Caco-2 (cell line): ENCODE measurements around the gene RFX4. TPM values are rescaled to one million over a fixed set of nuclear protein-coding genes. Genes with fewer than 3 reads are reported as not detected.

ENCODE experiments used
- BruUV-seq: library from RNA; stranded (reverse); fragments of 400-500 nt; replicated peaks from 2 replicates; lab custom pipeline; 2021; lab: Mats Ljungman, UMichigan
- CTCF ChIA-PET: fragments of 300-600 bp; sonication (Branson Sonifier 250); formaldehyde crosslinking; loops from one replicate; lab custom pipeline; 2022; ENCODE audit warnings: antibody characterized with exemption; lab: Charles Lee
- POLR2A ChIA-PET: fragments of 300-600 bp; sonication (Branson Sonifier 250); formaldehyde crosslinking; loops from one replicate; lab custom pipeline; 2022; ENCODE audit warnings: antibody characterized with exemption; lab: Charles Lee
- DNase-seq, 2 experiments: peaks; one replicate each; pipeline versions ENCODE4 v3.0.0 to v3.0.0-alpha.2; 2020 to 2022
- H3K27me3 ChIP-seq: replicated peaks from 2 replicates; pipeline ENCODE4 v1.6.0; 2011; ENCODE audit warnings: low read length; ENCODE audit not compliant: control insufficient read depth, insufficient read depth
- H3K36me3 ChIP-seq: 2 replicates; pipeline ENCODE4 v1.5.1; 2011; ENCODE audit warnings: low read length; ENCODE audit not compliant: control insufficient read depth, insufficient read depth
- H3K4me1 ChIP-seq: fragments of 250-450 bp; sonication (Bioruptor Pico); 2 replicates; pipeline ENCODE4 v1.5.1; 2020; ENCODE audit warnings: mild to moderate bottlenecking
- H3K4me3 ChIP-seq: 2 replicates; pipeline ENCODE4 v1.5.1; 2011; ENCODE audit warnings: low read depth, mild to moderate bottlenecking, control low read depth, low read length
- H3K9me3 ChIP-seq: fragments of 250-450 bp; sonication (Bioruptor Pico); 2 replicates; pipeline ENCODE4 v1.5.1; 2020; ENCODE audit warnings: mild to moderate bottlenecking, moderate library complexity
- H3K27ac Mint-ChIP-seq: one replicate; pipeline ENCODE4 v1.8.0; 2022; ENCODE audit warnings: mixed read lengths; ENCODE audit not compliant: unreplicated experiment
- H3K27me3 Mint-ChIP-seq: one replicate; pipeline ENCODE4 v1.8.0; 2022; ENCODE audit warnings: mixed read lengths; ENCODE audit not compliant: insufficient read depth, unreplicated experiment
- H3K36me3 Mint-ChIP-seq: one replicate; pipeline ENCODE4 v1.8.0; 2022; ENCODE audit warnings: mild to moderate bottlenecking, mixed read lengths; ENCODE audit not compliant: insufficient read depth, unreplicated experiment
- H3K4me1 Mint-ChIP-seq: one replicate; pipeline ENCODE4 v1.8.0; 2022; ENCODE audit warnings: low read depth, mixed read lengths; ENCODE audit not compliant: unreplicated experiment
- H3K4me3 Mint-ChIP-seq: one replicate; pipeline ENCODE4 v1.8.0; 2022; ENCODE audit warnings: mild to moderate bottlenecking, moderate library complexity, mixed read lengths; ENCODE audit not compliant: unreplicated experiment
- H3K9me3 Mint-ChIP-seq: one replicate; pipeline ENCODE4 v1.8.0; 2022; ENCODE audit warnings: mixed read lengths; ENCODE audit not compliant: unreplicated experiment
- intact Hi-C: fragments of 100-400 bp; cut with micrococcal nuclease; formaldehyde crosslinking; loops from one replicate; pipeline ENCODE4 v1.10.0; 2022; ENCODE audit not compliant: unreplicated experiment
- total RNA-seq: library from RNA; stranded (reverse); gene quantifications from 2 replicates; pipeline ENCODE4 v1.2.3, GENCODE V29; 2022
- TF ChIP-seq, protein P1 (sequence below), 2 experiments: fragments of 200-600 bp in 1 of 2; IDR thresholded peaks; 1 replicate in 1 of 2; 2 replicates in 1 of 2; pipeline versions ENCODE4 v1.5.1 to v1.8.0; 2011 to 2022; ENCODE audit warnings: antibody characterized with exemption in 1 of 2, control low read depth in 1 of 2, inconsistent platforms in 1 of 2, low read depth in 1 of 2, low read length in 1 of 2, mild to moderate bottlenecking in 1 of 2, moderate library complexity in 1 of 2; ENCODE audit not compliant: insufficient read depth in 1 of 2, severe bottlenecking in 1 of 2, unreplicated experiment in 1 of 2

RFX4 gene
- total RNA-seq, 1 experiment from 2014 or later: not detected

DNA sequence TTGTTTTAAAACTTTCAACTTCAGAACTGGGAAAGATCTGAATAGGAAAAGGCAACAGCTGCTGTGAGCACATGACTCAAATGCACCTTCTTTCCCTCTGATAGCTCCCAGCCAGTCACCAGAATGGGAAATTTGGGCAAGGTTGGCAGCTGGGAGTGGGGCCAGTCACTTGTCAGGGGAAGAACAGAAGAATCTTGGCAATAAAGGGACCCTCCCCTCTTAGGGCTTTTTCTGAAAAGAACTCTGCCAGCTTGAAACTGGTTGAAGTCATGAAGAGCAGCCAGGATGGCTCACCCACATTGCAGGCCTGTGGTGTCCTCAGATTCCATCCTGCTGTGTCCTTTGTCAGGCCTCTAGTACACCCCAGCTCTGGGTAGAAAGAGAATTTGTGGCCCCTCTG is 181.4 kb downstream of the RFX4 start:
- intact Hi-C loops: no loop called here

DNA sequence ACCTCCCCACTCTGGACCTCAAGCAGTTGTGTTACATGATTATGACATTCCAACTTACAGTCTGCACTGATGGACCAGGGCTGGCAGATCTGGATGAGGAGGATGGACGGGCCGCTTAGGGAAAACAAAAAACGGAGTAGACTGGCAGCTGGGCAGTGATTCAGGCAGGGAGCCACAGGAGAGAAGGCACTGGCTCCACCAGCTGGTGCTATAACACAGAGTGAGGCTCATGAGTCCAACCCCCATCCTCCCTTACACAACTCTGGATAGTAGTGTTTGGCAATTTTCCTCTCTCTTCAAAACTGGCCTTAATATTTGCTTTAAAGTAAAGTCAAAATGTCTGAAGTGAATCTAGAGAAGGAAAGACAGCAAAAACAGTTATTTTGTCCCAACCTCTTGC is 181.9 kb downstream of the RFX4 start:
- no peaks in the 10 kb centered on the region for H3K36me3 Mint-ChIP-seq

More for the DNA sequence above, 181.4 kb downstream of the RFX4 start:
- Histone ChIP-seq H3K4me3 (no peak overlapping the region), H3K27me3 (no peaks in the 10 kb centered on the region), H3K36me3 (no peaks in the 10 kb centered on the region), H3K4me1 (no peaks in the 10 kb centered on the region), H3K9me3 (no peaks in the 10 kb centered on the region)
- no peak for DNase-seq
- TF ChIP-seq, protein P1, sequence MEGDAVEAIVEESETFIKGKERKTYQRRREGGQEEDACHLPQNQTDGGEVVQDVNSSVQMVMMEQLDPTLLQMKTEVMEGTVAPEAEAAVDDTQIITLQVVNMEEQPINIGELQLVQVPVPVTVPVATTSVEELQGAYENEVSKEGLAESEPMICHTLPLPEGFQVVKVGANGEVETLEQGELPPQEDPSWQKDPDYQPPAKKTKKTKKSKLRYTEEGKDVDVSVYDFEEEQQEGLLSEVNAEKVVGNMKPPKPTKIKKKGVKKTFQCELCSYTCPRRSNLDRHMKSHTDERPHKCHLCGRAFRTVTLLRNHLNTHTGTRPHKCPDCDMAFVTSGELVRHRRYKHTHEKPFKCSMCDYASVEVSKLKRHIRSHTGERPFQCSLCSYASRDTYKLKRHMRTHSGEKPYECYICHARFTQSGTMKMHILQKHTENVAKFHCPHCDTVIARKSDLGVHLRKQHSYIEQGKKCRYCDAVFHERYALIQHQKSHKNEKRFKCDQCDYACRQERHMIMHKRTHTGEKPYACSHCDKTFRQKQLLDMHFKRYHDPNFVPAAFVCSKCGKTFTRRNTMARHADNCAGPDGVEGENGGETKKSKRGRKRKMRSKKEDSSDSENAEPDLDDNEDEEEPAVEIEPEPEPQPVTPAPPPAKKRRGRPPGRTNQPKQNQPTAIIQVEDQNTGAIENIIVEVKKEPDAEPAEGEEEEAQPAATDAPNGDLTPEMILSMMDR (IDR thresholded peaks at IDR 0.05; ENCODE audit: insufficient read depth in 1 of 2, low read depth in 1 of 2, low read length in 1 of 2, severe bottlenecking in 1 of 2, unreplicated experiment in 1 of 2): no peak
- no peaks in the 10 kb centered on the region for H3K36me3 Mint-ChIP-seq
- H3K4me3 Mint-ChIP-seq: no peak overlapping the region
- no peaks in the 10 kb centered on the region for H3K27me3 Mint-ChIP-seq
- BruUV-seq: no TSS peak
- H3K4me1 Mint-ChIP-seq: peaks cover under 1% of the 10 kb centered on the region
- ChIA-PET CTCF (no interaction called here), POLR2A (no interaction called here)
- H3K9me3 Mint-ChIP-seq: no peaks in the 10 kb centered on the region
- no peak overlapping the region for H3K27ac Mint-ChIP-seq

DNA sequence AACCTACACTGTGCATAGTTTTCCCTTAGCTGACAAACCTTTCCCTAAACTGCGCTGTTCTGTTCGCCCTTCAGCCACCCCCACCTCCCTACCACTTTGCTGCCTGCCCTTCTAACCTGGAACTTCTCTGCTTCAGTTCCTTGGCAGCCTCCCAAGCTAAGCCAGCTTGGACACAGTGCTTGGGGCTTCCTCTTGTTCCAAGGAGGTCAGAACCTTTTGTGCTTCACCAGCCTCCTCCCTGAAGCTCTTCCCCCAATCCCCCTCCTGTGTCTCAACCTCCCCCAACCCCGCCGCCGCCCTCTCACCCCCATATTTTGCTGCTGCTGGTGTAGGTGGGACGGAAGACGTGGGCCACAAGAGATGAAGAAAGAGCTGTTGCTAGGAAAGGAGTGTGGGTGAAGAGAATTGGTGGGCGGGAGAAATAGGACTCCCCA is 183.6 kb downstream of the RFX4 start:
- Mint-ChIP-seq H3K27me3 (no peaks in the 10 kb centered on the region), H3K4me1 (peaks cover 9% of the 10 kb centered on the region), H3K4me3 (no peak overlapping the region), H3K36me3 (no peaks in the 10 kb centered on the region), H3K9me3 (no peaks in the 10 kb centered on the region), H3K27ac (no peak overlapping the region)
- H3K4me1 ChIP-seq: peaks cover 6% of the 10 kb centered on the region; the same call in 1 of the 2 replicates
- intact Hi-C loops: no loop called here
- BruUV-seq: no TSS peak
- TF ChIP-seq, protein P1 (IDR thresholded peaks at IDR 0.05; ENCODE audit: insufficient read depth in 1 of 2, low read depth in 1 of 2, low read length in 1 of 2, severe bottlenecking in 1 of 2, unreplicated experiment in 1 of 2): no peak
- no peak for DNase-seq
- CTCF ChIA-PET: no interaction called here
- no peak overlapping the region for H3K4me3 ChIP-seq
- POLR2A ChIA-PET: no interaction called here
- H3K27me3 ChIP-seq: no peaks in the 10 kb centered on the region
- no peaks in the 10 kb centered on the region for H3K9me3 ChIP-seq
- H3K36me3 ChIP-seq: no peaks in the 10 kb centered on the region

More for the DNA sequence above, 181.9 kb downstream of the RFX4 start:
- DNase-seq: no peak
- H3K9me3 ChIP-seq: no peaks in the 10 kb centered on the region
- peaks cover 4% of the 10 kb centered on the region; the same call in 1 of the 2 replicates for H3K4me1 ChIP-seq
- H3K4me3 ChIP-seq: no peak overlapping the region
- Mint-ChIP-seq H3K27me3 (no peaks in the 10 kb centered on the region), H3K9me3 (no peaks in the 10 kb centered on the region), H3K4me1 (peaks cover 6% of the 10 kb centered on the region), H3K4me3 (no peak overlapping the region), H3K27ac (no peak overlapping the region)
- ChIA-PET POLR2A (no interaction called here), CTCF (no interaction called here)
- TF ChIP-seq, protein P1 (IDR thresholded peaks at IDR 0.05; ENCODE audit: insufficient read depth in 1 of 2, low read depth in 1 of 2, low read length in 1 of 2, severe bottlenecking in 1 of 2, unreplicated experiment in 1 of 2): no peak
- H3K27me3 ChIP-seq: no peaks in the 10 kb centered on the region
- intact Hi-C loops: no loop called here
- no peaks in the 10 kb centered on the region for H3K36me3 ChIP-seq
- no TSS peak for BruUV-seq
